ENCODE data around the gene ACP3. TPM values are rescaled to one million over a fixed set of nuclear protein-coding genes. Genes with fewer than 3 reads are reported as not detected.
"Not testable (repeated sequence)": the region's sequence is repeated elsewhere in the genome, so short reads cannot be mapped to it uniquely, and the experiment has no call there.

The ACP3 gene, protein sequence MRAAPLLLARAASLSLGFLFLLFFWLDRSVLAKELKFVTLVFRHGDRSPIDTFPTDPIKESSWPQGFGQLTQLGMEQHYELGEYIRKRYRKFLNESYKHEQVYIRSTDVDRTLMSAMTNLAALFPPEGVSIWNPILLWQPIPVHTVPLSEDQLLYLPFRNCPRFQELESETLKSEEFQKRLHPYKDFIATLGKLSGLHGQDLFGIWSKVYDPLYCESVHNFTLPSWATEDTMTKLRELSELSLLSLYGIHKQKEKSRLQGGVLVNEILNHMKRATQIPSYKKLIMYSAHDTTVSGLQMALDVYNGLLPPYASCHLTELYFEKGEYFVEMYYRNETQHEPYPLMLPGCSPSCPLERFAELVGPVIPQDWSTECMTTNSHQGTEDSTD
- not detected in 2 replicates for total RNA-seq

DNA sequence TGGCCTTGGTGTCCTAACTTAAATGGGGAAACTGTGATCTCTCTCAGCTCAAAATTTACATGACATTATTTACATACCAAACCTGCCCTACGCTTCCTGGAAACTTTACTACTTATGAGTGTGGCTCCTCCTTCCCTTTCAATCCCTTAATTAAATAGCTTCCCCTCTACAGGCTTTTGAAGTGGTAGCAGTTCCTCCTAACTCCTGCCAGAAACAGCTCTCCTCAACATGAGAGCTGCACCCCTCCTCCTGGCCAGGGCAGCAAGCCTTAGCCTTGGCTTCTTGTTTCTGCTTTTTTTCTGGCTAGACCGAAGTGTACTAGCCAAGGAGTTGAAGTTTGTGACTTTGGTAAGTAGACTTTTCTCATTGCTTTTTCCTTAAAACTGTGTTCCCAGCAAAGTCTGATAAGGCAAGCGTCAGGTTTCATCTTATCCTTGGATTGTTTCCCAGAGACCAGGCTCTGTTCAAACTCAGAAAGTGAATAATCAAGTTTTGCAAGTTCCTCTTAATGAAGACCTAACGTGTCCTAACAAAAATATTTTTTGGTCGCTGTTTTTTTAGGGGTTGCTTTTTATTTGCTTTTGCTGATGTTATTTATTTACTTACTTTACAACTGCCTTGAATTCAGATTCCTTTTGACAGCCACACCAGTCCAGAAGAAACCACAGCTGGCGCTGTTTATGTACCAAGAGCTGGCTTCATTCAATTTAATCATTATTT is at the start of gene ACP3:
Gene ACP3 (plus strand): TSS at position 179 of the 720 bp plus-strand sequence. CDS start 50 bp downstream, at position 229.
- DNase-seq (ENCODE audit: extremely low read depth, low read depth, low spot score) = no peak

DNA sequence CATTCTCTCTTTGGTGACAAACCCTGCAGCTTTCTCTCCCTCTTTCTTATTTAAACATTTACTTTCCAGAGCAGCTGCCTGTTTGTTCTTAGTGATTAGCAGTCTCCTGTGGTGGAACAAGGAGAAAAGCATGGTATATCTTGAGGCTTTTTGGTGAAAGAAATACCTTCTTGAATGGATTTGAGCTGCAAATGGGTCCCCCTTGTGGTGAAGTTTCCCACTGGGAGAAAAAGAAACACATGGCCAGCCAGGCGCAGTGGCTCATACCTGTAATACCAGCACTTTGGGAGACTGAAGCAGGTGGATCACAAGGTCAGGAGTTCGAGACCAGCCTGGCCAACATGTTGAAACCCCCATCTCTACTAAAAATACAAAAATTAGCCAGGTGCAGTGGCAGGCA is 48.3 kb upstream of the ACP3 start:
- DNase-seq (ENCODE audit: extremely low read depth, low read depth, low spot score) = no peak

DNA sequence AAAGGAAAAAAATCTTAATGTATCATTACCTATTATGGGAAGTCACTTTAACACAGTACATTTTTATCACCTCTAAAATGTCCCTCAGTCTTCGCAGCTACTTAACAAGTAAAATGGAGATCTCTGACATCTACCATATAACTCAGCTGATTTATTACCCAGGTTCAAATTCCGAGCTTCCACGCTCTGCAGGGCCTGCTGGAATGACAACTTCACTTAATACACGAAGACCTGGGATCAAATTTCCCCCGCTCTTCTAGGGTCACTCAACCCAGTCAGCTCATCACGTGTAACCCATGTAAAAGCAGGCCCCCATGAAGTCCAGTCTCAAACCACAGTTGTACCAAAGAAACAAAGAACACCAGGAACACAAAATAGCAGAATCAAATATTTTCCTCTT is 44.2 kb upstream of the ACP3 start:
- DNase-seq (ENCODE audit: extremely low read depth, low read depth, low spot score) = no peak

DNA sequence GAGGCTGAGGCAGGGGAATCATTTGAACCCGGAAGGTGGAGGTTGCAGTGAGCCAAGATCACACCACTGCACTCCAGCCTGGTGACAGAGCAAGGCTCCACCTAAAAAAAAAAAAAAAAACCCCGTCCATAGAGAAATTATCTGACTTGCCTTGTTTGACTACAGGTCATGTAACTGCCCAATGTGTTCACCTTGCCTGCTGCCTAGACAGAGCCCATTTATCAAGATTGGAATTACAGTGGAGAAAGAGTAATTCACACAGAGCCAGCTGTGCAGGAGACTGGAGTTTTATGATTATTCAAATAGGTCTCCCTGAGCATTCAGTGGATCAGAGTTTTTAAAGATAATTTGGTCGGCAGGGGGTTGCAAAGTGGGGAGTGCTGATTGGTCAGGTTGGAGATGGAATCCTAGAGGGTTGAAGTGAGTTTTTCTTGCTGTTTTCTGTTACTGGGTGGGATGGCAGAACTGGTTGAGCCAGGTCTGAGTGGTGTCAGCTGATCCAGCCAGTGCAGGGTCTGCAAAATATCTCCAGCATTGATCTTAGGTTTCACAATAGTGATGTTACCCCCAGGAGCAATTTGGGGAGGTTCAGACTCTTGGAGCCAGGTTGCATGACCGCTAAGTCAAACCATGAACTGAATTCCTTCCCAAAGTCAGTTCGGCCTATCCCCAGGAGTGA is 40.8 kb upstream of the ACP3 start:
- DNase-seq (ENCODE audit: extremely low read depth, low read depth, low spot score) = no peak

DNA sequence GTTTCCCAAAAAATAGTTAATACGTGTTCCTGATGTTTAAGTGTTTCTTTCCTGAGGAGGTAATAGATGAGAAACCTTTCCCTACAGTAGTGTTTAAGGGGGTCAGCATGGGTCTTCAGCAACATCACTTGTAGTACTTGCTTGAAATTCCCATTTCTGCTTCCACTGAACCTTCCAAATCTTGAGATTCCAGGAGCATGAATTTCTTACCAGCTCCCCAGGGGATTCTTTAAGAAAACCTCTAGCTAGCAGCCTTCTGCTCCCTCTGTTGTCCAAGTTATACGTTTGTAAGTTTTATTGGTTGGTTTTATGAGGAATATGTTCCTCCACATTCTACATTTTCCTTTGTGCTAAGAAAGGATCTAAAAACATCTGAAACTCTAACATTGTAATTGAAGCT is 38.2 kb upstream of the ACP3 start:
- DNase-seq (ENCODE audit: extremely low read depth, low read depth, low spot score) = no peak

DNA sequence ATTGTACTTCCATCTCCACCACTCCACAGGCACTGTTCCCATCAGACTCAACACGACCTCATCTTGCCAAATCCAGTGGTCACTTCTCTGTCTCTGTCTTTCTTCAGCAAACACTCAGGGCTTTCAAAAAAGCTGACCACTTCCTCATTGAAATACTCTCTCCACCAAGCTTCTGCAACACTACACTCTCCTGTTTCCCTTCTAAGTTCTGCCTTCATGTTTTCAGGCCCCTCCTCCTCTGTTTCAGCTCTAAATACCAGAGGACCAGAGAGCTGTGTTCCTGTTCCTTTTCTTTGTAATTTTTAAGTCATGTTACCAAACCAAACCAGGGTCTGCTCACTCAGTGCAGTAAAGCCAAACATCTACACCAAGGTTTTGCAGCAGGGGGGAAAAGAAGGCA is 33.8 kb upstream of the ACP3 start:
- no peak for DNase-seq (ENCODE audit: extremely low read depth, low read depth, low spot score)

DNA sequence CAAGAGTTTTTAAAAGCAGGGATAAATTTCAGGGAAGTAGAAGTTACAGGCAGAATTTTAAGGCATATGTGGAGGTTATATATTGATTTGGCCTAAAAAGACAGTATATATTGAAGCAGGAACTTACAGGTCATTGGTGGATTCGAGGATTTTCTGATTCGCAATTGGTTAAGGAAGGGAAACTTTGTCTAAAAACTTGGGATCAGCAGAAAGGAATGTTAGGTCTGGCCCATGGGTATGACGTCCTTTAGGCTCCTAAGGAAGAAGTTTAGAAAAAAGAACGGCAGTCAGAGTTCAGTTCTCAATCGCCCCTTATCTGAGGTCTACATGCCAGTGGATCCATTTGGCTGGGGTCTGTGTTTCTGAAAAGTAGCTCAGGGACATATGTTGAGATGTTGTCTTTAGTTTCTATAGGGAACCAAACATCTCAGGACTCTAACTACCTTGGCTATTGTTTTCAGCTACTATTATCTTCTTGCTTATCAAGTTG is 33.2 kb upstream of the ACP3 start:
- no peak for DNase-seq (ENCODE audit: extremely low read depth, low read depth, low spot score)

DNA sequence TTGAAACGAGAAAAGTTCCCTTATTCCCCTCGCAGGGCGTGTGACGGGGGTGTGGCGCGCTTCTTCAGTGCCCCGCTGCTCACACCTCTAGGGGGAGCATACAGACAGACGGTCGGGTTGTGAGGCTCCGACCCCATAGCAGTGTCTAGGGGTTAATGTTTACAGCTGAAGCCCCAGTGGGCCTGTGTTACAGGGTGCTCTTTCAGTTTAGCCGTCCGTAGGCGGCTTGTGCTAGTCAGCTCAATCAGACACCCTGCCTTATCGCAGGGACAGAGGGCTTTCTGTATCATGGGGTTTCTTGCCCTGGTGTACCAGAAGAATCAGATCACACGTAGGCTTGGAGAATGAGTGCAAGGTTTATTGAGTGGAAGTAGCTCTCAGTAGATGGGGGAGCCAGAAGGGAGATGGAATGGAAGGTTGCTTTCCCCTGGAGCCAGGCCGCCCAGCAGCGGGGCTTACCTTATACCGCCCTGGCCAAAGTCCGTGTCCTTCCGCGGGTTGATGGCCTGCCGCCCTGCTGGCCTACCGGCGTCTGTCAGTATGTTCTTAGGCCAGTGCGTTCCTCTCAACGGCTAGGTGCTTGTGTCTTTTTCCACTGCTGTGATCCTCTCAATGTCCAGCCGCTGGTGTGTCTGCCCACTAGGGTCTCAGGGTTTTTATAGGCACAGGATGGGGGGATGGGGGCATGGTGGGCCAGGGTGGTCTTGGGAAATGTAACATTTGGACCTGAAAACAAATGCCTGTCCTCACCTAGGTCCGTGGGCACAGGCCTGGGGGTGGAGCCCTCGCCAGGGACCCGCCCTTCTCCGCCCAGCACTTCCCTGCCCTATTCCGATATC is 32.2 kb upstream of the ACP3 start:
- no peak for DNase-seq (ENCODE audit: extremely low read depth, low read depth, low spot score)

DNA sequence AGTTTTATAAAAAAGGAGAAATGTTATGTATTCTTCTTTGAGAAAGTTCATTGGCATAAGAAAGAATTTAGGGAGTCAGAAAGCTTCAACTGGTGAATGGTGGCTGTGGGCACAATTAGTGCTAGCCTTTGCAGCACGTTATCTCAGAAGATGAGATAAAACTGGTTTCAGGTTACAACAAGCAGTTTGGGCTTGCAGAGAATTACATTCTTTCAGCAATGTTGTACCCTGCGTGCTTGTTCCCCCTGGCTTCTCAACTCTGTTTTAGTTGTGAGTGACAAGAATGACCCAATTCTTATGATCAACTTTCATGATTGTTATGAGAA is 31.6 kb upstream of the ACP3 start:
- DNase-seq (ENCODE audit: extremely low read depth, low read depth, low spot score) = no peak

DNA sequence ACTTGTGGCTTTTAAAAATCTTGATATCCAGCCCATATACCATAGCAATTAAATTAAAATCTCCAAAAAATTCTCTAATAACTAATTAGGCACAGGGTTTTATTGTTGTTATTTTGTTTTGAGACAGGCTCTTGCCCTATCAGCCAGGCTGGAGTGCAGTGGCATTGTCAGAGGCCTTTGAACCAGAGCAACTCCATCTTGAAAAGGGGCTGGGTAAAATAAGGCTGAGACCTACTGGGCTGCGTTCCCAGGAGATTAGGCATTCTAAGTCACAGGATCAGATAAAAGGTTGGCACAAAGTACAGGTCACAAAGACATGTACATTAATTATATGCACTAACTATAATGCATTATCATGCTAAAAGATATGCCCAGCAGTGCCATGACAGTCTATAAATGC is 31.2 kb upstream of the ACP3 start:
- no peak for DNase-seq (ENCODE audit: extremely low read depth, low read depth, low spot score)

DNA sequence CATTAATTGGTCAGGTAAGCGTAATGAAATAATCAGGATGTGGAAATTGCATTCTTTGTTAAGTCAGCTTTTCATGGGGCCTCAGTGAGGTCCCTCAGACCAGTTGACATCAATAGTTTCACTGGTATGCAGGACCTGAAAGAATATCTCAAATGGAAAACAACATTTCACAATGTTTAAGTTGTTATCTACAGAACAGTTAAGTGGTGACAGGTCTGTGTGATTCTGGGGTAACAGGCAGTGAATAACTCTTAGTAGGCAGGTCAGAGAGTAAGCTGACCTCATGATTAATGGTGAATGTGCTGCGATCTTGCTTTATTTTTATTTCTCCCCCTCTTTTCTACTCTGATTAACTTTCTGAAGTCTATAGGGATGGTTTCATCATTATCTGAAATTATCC is 28.9 kb upstream of the ACP3 start:
- DNase-seq (ENCODE audit: extremely low read depth, low read depth, low spot score) = no peak

DNA sequence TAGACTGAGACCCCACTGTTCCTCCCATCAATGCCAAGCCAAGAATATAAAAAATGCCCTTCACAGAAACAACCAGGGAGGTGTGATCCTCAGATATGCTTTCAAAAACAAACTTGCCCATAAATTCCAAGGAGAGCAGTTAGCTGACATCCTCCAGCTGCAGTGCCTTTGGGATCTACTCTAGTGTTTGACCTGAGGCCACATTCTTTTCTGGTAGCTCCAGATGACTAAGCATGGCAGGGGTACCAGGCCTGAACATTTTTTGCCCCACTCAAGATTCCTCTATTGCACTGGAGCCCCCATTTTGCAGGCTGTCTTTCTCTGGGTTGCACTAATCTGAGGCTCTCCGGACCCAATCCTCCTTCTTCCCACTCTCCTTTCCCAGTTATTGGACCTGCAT is 27.9 kb upstream of the ACP3 start:
- DNase-seq (ENCODE audit: extremely low read depth, low read depth, low spot score) = no peak

DNA sequence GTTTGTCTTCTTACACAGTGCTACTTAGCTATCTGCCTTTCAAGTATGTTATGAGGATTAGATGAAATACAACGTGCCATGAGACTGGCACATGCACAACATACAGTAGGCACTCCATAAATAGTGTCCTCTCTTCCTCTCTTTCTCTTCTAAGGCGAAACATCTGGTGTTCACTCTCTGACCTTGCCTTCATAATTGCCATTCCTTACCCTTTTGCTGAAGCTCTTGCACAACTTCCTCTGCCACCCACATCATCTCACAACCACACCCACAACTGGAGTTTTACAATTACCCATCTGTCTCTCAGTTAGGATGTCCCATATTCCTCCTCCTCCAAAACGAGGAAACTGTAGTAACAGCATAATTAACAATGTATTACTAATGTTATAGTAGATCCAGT is 26.4 kb upstream of the ACP3 start:
- no peak for DNase-seq (ENCODE audit: extremely low read depth, low read depth, low spot score)

DNA sequence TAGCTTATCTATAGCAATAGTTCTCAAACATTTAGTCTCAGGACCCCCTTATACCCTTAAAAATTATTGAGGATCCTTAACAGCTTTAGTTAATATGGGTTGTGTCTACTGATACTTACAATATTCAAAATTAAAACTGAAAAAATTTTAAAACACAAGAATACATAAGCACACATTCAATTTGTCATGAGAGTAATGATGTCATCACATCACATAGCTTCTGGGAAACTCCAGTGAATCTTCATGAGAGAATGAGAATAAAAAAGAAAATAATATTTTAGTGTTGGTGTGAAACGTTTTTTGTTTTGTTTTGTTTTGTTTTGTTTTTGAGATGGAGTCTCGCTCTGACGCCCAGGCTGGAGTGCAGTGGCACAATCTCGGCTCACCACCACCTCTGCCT is 25.2 kb upstream of the ACP3 start:
- no peak for DNase-seq (ENCODE audit: extremely low read depth, low read depth, low spot score)

DNA sequence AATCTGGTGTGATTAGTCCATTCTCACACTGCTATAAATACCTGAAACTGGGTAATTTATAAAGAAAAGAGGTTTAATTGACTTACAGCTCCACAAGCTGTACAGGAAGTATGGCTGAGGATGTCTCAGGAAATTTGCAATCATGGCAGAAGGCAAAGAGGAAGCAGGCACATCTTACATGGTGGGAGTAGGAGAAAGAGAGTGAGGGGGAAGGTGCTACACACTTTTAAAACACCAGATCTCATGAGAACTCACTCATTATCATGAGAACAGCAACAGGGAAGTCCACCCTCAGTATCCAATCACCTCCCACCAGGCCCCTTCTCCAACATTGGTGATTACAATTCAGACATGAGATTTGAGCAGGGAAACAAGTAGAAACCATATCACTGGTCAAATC is 24.0 kb upstream of the ACP3 start:
- DNase-seq (ENCODE audit: extremely low read depth, low read depth, low spot score) = no peak

DNA sequence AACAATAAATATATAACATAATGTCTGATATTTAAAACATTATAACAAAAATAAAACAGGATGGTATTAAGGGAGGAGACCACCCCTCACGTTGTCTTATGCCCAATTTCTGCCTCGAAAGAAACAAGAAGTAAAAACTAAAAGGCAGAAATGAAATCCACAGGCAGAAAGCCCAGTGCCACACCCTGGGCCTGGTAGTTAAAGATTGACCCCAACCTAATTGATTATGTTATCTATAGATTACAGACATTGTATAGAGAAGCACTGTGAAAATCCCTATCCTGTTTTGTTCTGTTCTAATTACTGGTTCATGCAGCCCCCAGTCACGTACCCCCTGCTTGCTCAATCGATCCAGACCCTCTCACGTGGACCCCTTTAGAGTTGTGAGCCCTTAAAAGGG is 22.3 kb upstream of the ACP3 start:
- DNase-seq (ENCODE audit: extremely low read depth, low read depth, low spot score) = no peak

DNA sequence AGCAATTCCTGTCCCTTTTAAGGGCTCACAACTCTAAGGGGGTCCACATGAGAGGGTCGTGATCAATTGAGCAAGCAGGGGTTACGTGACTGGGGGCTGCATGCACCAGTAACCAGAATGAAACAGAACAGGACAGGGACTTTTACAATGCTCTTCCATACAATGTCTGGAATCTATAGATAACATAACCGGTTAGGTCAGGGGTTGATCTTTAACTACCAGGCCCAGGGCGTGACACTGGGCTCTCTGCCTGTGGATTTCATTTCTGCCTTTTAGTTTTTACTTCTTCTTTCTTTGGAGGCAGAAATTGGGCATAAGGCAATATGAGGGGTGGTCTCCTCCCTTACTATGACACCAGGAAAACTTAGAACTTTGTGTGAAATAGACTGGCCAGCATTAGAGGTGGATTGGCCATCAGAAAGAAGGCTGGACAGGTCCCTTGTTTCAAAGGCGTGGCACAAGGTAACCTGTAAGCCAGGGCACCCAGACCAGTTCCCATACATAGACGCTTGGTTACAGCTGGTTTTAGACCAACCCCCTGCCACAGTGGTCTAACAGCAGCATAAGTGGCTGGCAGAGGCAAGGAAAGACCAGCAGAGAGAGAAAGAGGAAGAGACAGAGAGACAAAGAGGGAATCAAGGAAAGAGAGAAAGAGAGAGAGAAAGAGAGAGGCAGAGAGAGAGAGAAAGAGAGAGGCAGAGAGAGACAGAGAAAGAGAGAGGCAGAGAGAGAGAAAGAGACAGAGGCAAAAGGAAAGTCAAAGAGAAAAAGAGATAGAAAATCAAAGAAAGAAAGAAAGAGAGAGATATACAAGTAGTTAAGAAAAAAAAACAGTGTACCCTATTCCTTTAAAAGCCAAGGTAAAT is 13.6 kb upstream of the ACP3 start:
- not testable (repeated sequence) for DNase-seq (ENCODE audit: extremely low read depth, low read depth, low spot score)

DNA sequence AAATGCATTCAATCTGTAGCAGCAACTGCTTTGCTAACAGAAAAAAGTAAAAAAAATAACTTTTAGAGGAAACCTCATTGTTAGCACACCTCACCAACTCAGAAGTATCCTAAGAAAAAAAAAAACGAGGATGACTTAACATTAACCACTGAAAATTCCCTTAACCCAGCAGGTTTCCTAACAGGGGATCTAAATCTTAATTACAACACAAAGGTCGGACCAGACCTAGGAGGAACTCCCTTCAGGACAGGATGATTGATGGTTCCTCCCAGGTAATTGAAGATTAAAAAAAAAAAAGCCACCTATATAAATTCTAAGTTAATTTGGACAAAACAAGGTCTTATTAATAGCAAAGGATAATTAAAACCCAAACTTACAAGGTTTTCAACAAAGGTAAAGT is 12.9 kb upstream of the ACP3 start:
- DNase-seq (ENCODE audit: extremely low read depth, low read depth, low spot score) = not testable (repeated sequence)

DNA sequence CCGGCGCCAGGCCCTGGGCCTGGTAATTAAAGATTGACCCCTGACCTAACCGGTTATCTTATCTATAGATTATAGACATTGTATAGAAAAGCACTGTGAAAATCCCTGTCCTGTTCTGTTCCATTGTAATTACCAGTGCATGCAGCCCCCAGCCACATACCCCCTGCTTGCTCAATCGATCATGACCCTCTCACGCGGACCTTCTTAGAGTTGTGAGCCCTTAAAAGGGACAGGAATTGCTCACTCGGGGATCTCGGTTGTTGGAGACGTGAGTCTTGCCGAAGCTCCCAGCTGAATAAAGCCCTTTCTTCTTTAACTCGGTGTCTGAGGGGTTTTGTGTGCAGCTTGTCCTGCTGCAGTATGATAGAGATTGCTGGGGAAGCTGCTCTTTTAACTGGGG is 7.2 kb upstream of the ACP3 start:
- not testable (repeated sequence) for DNase-seq (ENCODE audit: extremely low read depth, low read depth, low spot score)

DNA sequence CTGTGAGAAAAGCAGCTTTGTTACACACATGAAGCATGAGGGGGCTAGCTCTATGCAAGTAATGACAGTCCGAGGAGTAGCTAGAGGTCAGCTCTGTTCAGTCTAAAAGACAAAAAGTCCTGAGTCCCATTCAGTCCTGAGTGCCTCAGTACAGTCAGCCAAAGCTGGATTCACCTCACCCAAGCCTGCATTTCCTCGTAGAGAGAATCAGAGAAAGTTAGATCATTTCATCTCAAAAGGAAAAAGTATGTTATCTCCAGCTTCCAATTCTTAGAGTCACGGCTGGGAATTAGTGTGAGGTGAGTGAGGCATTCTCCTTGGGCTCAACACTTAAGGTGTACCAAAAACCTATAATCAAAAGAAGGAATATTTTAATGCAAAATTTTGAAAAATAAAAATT is 5.9 kb upstream of the ACP3 start:
- DNase-seq (ENCODE audit: extremely low read depth, low read depth, low spot score) = no peak
